Calu3 (cell line): ENCODE results near the gene ACSL3. TPM values are rescaled to one million over a fixed set of nuclear protein-coding genes. Genes with fewer than 3 reads are reported as not detected.

Experiments used
- BruUV-seq: library from RNA; stranded (reverse); fragments of 400-500 nt; replicated peaks from 2 replicates; lab custom pipeline; 2021; lab: Mats Ljungman, UMichigan
- CTCF ChIA-PET: fragments of 300-600 bp; sonication (Branson Sonifier 250); formaldehyde crosslinking; loops from one replicate; lab custom pipeline; 2022; ENCODE audit warnings: antibody characterized with exemption; lab: Charles Lee
- DNase-seq: peaks from one replicate; pipeline ENCODE4 v3.0.0; 2022
- H3K27ac Mint-ChIP-seq: one replicate; pipeline ENCODE4 v1.8.0; 2022; ENCODE audit warnings: mixed read lengths; ENCODE audit not compliant: unreplicated experiment
- H3K27me3 Mint-ChIP-seq: one replicate; pipeline ENCODE4 v1.8.0; 2022; ENCODE audit warnings: mixed read lengths; ENCODE audit not compliant: unreplicated experiment
- H3K36me3 Mint-ChIP-seq: one replicate; pipeline ENCODE4 v1.8.0; 2022; ENCODE audit warnings: mild to moderate bottlenecking, moderate library complexity, mixed read lengths; ENCODE audit not compliant: insufficient read depth, unreplicated experiment
- H3K4me1 Mint-ChIP-seq: one replicate; pipeline ENCODE4 v1.8.0; 2022; ENCODE audit warnings: mild to moderate bottlenecking, low read depth, mixed read lengths; ENCODE audit not compliant: unreplicated experiment
- H3K4me3 Mint-ChIP-seq: one replicate; pipeline ENCODE4 v1.8.0; 2022; ENCODE audit warnings: mild to moderate bottlenecking, low read depth, moderate library complexity, mixed read lengths; ENCODE audit not compliant: unreplicated experiment
- H3K9me3 Mint-ChIP-seq: one replicate; pipeline ENCODE4 v1.8.0; 2022; ENCODE audit warnings: low read depth, mixed read lengths; ENCODE audit not compliant: unreplicated experiment
- CTCF ChIP-seq: fragments of 200-600 bp; IDR thresholded peaks from one replicate; pipeline ENCODE4 v1.8.0; 2022; ENCODE audit warnings: antibody characterized with exemption; ENCODE audit not compliant: unreplicated experiment
- intact Hi-C: fragments of 100-400 bp; cut with micrococcal nuclease; formaldehyde crosslinking; loops from one replicate; pipeline ENCODE4 v1.10.0; 2022; ENCODE audit not compliant: unreplicated experiment
- total RNA-seq: library from RNA; stranded (reverse); gene quantifications from 2 replicates; pipeline ENCODE4 v1.2.3, GENCODE V29; 2022

ACSL3 gene
- total RNA-seq, 1 experiment from 2014 or later, result 167 TPM

- BruUV-seq, result no TSS peak
- Mint-ChIP-seq H3K9me3 (peaks cover 2% of the 10 kb centered on the region), H3K27ac (no peak overlapping the region), H3K27me3 (no peaks in the 10 kb centered on the region), H3K36me3 (no peaks in the 10 kb centered on the region), H3K4me1 (peaks cover 9% of the 10 kb centered on the region), H3K4me3 (no peak overlapping the region)
- TF ChIP-seq CTCF, result no peak
- intact Hi-C loops, result no loop called here
- no peak for DNase-seq
- CTCF ChIA-PET, result no interaction called here
These were observed 102.8 kb downstream of the ACSL3 start for GRCh38 chr2:222963641-222964040.

GRCh38 chr2:222964376-222965031 lies 103.7 kb downstream of the ACSL3 start:
- Mint-ChIP-seq H3K27ac (no peak overlapping the region), H3K36me3 (no peaks in the 10 kb centered on the region), H3K27me3 (no peaks in the 10 kb centered on the region), H3K4me1 (peaks cover 8% of the 10 kb centered on the region), H3K4me3 (no peak overlapping the region), H3K9me3 (peaks cover 2% of the 10 kb centered on the region)
- intact Hi-C loops, result no loop called here
- BruUV-seq, result no TSS peak
- no peak for DNase-seq
- CTCF ChIA-PET, result no interaction called here
- TF ChIP-seq CTCF, result no peak

- Mint-ChIP-seq H3K36me3 (no peaks in the 10 kb centered on the region), H3K9me3 (peaks cover 2% of the 10 kb centered on the region), H3K27me3 (no peaks in the 10 kb centered on the region), H3K4me3 (no peak overlapping the region), H3K27ac (no peak overlapping the region), H3K4me1 (peaks cover 8% of the 10 kb centered on the region)
- BruUV-seq, result no TSS peak
- no peak for TF ChIP-seq CTCF
- CTCF ChIA-PET, result no interaction called here
- DNase-seq, result no peak
- intact Hi-C loops, result no loop called here
These were observed 104.7 kb downstream of the ACSL3 start for GRCh38 chr2:222965555-222965954.

GRCh38 chr2:222968550-222969155 lies 107.8 kb downstream of the ACSL3 start:
- peaks cover 8% of the 10 kb centered on the region for H3K4me1 Mint-ChIP-seq
- H3K27me3 Mint-ChIP-seq, result no peaks in the 10 kb centered on the region
- H3K9me3 Mint-ChIP-seq, result no peaks in the 10 kb centered on the region
- no peak overlapping the region for H3K4me3 Mint-ChIP-seq
- intact Hi-C loops, result no loop called here
- TF ChIP-seq CTCF, result no peak
- BruUV-seq, result no TSS peak
- no peaks in the 10 kb centered on the region for H3K36me3 Mint-ChIP-seq
- no peak overlapping the region for H3K27ac Mint-ChIP-seq
- DNase-seq, result no peak
- CTCF ChIA-PET, result interaction anchor here (0.6 kb wide), 1 partner anchor 99 kb away, joined by 3 read pairs; no protein-coding TSS in a partner anchor
